ENCODE data around the gene ATXN3. TPM values are rescaled to one million over a fixed set of nuclear protein-coding genes. Genes with fewer than 3 reads are reported as not detected.

Gene ATXN3
- 31.6 TPM for polyA plus RNA-seq (2013, experiment 1 of 2)
- polyA plus RNA-seq (2013, experiment 2 of 2): 36.3 TPM

DNA sequence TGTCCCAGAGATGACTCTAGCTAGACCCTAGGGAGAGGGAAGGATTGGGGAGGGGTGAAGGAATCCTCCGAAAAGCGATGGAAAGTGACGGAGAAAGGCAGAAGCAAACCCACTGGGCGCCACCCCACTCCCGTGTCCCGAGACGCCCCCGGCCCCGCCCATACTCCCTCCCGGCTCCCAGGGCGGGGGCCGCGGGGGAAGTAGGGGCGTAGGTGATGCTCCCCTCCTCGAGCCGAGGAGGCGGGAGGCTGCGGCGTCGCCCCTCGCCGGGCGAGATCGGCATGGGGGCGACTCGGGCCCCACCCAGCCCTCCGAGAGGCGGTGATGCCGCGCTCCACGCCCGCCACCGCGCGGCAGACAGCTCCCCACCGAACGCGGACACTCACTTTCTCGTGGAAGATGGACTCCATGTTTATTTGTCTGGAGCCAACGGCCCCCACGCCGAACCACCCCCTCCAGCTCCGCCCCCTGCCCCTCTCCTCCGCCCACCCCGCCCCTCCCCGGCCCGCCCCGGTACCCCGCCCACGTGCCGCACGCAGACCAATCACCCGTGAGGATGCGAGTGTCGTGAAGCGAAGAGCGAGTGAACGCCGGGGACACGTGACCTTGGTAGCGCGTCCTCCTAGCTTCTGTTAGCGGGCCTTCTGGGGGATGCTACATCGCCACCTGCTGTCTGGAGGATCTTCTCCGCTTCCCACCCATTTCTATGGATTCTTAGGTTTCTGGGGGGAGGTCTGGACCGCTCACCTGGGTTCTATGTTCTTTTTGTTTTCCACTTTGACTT, at the start of gene ATXN3:
Gene ATXN3 (minus strand): TSS at position 440 of the 784 bp plus-strand sequence. CDS start 30 bp downstream, at position 410.
- 0 to 5% methylated on average over 25 to 27 of the region's 66 CpGs for WGBS, 2 experiments (ENCODE audit: insufficient coverage in 2 of 2)
- Histone ChIP-seq H3K36me3 (ENCODE audit: control insufficient read depth, insufficient read depth, low read length) (no peaks in the 10 kb centered on the region), H3K4me3 (ENCODE audit: extremely low read depth, insufficient read depth, low read length, poor library complexity, severe bottlenecking) (peak within 1 kb of the TSS; percentile 88), H3K9me3 (ENCODE audit: control insufficient read depth, low read length) (no peaks in the 10 kb centered on the region), H3K4me1 (ENCODE audit: control insufficient read depth, insufficient read depth, low read length, poor library complexity, severe bottlenecking) (no peaks in the 10 kb centered on the region), H3K27ac (ENCODE audit: low read depth, low read length, severe bottlenecking) (peak within 1 kb of the TSS; percentile 80)

DNA sequence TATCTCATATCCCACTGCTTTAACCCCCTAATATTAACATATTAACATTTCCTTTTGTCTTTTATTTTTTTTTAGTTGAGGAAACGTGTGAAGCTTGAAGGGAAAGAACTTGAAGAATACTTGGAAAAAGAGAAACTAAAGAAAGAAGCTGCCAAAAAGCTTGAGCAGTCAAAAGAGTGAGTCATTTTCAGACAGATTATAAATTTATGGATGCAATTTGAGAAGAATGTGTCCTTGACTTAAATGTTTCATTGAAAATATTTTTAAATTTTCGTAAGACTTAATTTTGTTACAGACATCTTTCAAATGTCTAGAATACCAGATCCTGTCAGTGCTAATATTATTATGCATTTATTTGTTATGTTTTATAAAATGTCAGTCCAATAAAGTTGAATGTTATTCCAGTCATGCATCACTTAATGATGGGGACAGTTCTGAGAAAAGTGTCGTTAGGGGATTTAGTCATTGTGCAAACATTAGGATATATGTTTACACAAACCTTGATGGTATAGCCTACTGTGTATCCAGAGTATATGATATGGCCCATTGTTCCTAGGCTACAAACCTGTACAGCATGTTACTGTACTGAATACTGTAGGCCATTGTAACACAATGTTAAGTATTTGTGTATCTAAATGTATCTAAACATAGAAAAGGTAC, 48.0 kb upstream of the ATXN3 start:
- no peaks in the 10 kb centered on the region for H3K9me3 ChIP-seq (ENCODE audit: control insufficient read depth, low read length)
- H3K4me3 ChIP-seq (ENCODE audit: extremely low read depth, insufficient read depth, low read length, poor library complexity, severe bottlenecking): no peak overlapping the region
- H3K36me3 ChIP-seq (ENCODE audit: control insufficient read depth, insufficient read depth, low read length): peaks cover 86% of the 10 kb centered on the region
- 100% methylated on average over 2 of the region's 3 CpGs; no CpG with 5 or more reads in 1 of the 2 experiments for WGBS, 2 experiments (ENCODE audit: insufficient coverage in 2 of 2)
- no peaks in the 10 kb centered on the region for H3K4me1 ChIP-seq (ENCODE audit: control insufficient read depth, insufficient read depth, low read length, poor library complexity, severe bottlenecking)
- H3K27ac ChIP-seq (ENCODE audit: low read depth, low read length, severe bottlenecking): no peak overlapping the region

- Histone ChIP-seq H3K4me1 (ENCODE audit: control insufficient read depth, insufficient read depth, low read length, poor library complexity, severe bottlenecking) (no peaks in the 10 kb centered on the region), H3K27ac (ENCODE audit: low read depth, low read length, severe bottlenecking) (no peak overlapping the region), H3K4me3 (ENCODE audit: extremely low read depth, insufficient read depth, low read length, poor library complexity, severe bottlenecking) (no peak overlapping the region), H3K9me3 (ENCODE audit: control insufficient read depth, low read length) (no peaks in the 10 kb centered on the region), H3K36me3 (ENCODE audit: control insufficient read depth, insufficient read depth, low read length) (peaks cover 86% of the 10 kb centered on the region)
- WGBS, 2 experiments (ENCODE audit: insufficient coverage in 2 of 2): no CpG with 5 or more reads among the region's 1 CpG
Measured at GRCh38 chr14:92153581-92153980, 47.2 kb upstream of the ATXN3 start.

DNA sequence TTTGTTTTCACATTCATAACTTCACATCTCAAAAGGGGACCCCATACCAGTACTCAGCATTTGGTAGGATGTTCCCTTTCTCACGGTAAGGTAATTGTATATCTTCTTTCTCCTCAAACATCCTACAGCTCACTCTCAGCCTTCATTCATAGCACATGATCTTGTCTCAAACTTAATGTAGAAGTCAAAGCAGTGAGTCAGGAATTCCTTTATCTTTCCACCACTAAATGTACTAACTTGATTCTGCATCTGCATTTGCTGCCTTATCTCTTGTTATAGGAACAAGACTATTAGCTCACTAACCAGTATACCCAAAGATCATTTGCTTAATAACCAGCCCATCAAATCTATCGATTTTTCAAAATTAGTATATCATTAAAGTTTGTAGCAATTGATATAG, 38.3 kb upstream of the ATXN3 start:
- Histone ChIP-seq H3K4me3 (ENCODE audit: extremely low read depth, insufficient read depth, low read length, poor library complexity, severe bottlenecking) (no peak overlapping the region), H3K4me1 (ENCODE audit: control insufficient read depth, insufficient read depth, low read length, poor library complexity, severe bottlenecking) (no peaks in the 10 kb centered on the region), H3K36me3 (ENCODE audit: control insufficient read depth, insufficient read depth, low read length) (peaks cover 81% of the 10 kb centered on the region), H3K27ac (ENCODE audit: low read depth, low read length, severe bottlenecking) (no peak overlapping the region), H3K9me3 (ENCODE audit: control insufficient read depth, low read length) (no peaks in the 10 kb centered on the region)
- 100% methylated on average over 1 of the region's 2 CpGs for WGBS, 2 experiments (ENCODE audit: insufficient coverage in 2 of 2)

DNA sequence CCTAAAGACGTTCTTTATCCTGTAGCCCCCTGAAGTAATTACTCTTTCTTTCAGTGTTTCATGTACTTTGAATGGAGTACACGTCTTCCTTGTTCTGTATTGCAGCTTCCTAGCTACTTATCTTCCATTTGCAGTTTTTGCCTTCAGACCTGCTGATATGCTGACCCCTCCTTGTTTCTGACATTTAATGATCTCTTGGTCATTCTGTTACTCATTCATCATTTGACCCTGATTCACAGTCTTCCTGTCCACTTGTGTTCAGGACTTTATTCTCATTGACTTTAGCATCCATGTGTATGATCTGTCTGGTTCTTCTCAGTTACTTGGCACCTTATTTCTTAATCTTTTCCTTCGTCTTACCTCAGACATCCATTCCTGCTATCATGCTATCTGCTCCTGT, 37.6 kb upstream of the ATXN3 start:
- peaks cover 78% of the 10 kb centered on the region for H3K36me3 ChIP-seq (ENCODE audit: control insufficient read depth, insufficient read depth, low read length)
- no peaks in the 10 kb centered on the region for H3K4me1 ChIP-seq (ENCODE audit: control insufficient read depth, insufficient read depth, low read length, poor library complexity, severe bottlenecking)
- no peak overlapping the region for H3K27ac ChIP-seq (ENCODE audit: low read depth, low read length, severe bottlenecking)
- no peak overlapping the region for H3K4me3 ChIP-seq (ENCODE audit: extremely low read depth, insufficient read depth, low read length, poor library complexity, severe bottlenecking)
- WGBS, 2 experiments (ENCODE audit: insufficient coverage in 2 of 2): 87 to 94% methylated on average over 3 of the region's 3 CpGs
- H3K9me3 ChIP-seq (ENCODE audit: control insufficient read depth, low read length): no peaks in the 10 kb centered on the region

GRCh38 chr14:92143309-92143708, 36.9 kb upstream of the ATXN3 start:
- 100% methylated on average over 1 of the region's 4 CpGs; no CpG with 5 or more reads in 1 of the 2 experiments for whole genome bisulfite sequencing, 2 experiments (ENCODE audit: insufficient coverage in 2 of 2)
- Histone ChIP-seq H3K36me3 (ENCODE audit: control insufficient read depth, insufficient read depth, low read length) (peaks cover 78% of the 10 kb centered on the region), H3K4me3 (ENCODE audit: extremely low read depth, insufficient read depth, low read length, poor library complexity, severe bottlenecking) (no peak overlapping the region), H3K4me1 (ENCODE audit: control insufficient read depth, insufficient read depth, low read length, poor library complexity, severe bottlenecking) (no peaks in the 10 kb centered on the region), H3K9me3 (ENCODE audit: control insufficient read depth, low read length) (no peaks in the 10 kb centered on the region), H3K27ac (ENCODE audit: low read depth, low read length, severe bottlenecking) (no peak overlapping the region)

- no peak overlapping the region for H3K4me3 ChIP-seq (ENCODE audit: extremely low read depth, insufficient read depth, low read length, poor library complexity, severe bottlenecking)
- H3K9me3 ChIP-seq (ENCODE audit: control insufficient read depth, low read length): no peaks in the 10 kb centered on the region
- 100% methylated on average over 1 of the region's 1 CpG; no CpG with 5 or more reads in 1 of the 2 experiments for WGBS, 2 experiments (ENCODE audit: insufficient coverage in 2 of 2)
- H3K4me1 ChIP-seq (ENCODE audit: control insufficient read depth, insufficient read depth, low read length, poor library complexity, severe bottlenecking): no peaks in the 10 kb centered on the region
- no peak overlapping the region for H3K27ac ChIP-seq (ENCODE audit: low read depth, low read length, severe bottlenecking)
- peaks cover 72% of the 10 kb centered on the region for H3K36me3 ChIP-seq (ENCODE audit: control insufficient read depth, insufficient read depth, low read length)
Measured at GRCh38 chr14:92135269-92135668, 28.9 kb upstream of the ATXN3 start.

DNA sequence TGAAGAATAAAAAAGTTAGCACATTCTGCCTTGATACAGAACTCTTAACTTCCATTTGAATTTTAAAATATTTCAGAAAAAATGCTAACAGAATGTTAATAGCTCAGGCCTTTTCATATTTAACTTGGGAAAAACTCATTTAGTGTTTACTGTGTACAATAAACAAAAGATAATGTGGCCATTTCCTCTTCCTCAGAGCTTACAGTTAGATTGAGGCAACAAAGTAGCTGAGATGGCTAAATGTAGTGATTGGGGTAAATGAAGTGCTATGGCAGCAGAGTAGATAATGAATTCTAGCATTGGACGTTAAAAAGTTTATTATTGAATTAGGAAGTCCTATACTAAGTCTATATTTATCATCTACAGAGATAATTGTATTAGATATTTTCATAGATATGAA, 28.1 kb upstream of the ATXN3 start:
- WGBS, 2 experiments (ENCODE audit: insufficient coverage in 2 of 2): no CpG with 5 or more reads among the region's 1 CpG
- Histone ChIP-seq H3K4me1 (ENCODE audit: control insufficient read depth, insufficient read depth, low read length, poor library complexity, severe bottlenecking) (no peaks in the 10 kb centered on the region), H3K36me3 (ENCODE audit: control insufficient read depth, insufficient read depth, low read length) (peaks cover 74% of the 10 kb centered on the region), H3K4me3 (ENCODE audit: extremely low read depth, insufficient read depth, low read length, poor library complexity, severe bottlenecking) (no peak overlapping the region), H3K27ac (ENCODE audit: low read depth, low read length, severe bottlenecking) (no peak overlapping the region), H3K9me3 (ENCODE audit: control insufficient read depth, low read length) (no peaks in the 10 kb centered on the region)

DNA sequence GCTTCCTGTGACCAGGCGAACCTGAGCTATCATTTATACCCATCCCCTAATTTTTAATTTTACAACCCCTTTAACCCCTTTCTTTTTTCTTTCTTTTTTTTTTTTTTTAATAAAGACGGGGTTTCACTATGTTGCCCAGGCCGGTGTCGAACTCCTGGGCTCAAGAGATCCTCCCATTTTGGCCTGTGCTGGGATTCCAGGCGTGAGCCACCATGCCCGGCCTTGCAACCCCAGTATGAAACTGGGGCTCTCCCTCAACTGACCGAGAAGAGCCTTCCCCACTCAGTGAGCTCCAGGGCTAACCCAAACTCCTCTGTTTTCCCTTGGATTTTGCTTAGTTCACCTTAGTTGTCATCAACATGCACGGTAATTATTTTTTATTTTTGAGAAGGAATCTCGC, 16.4 kb upstream of the ATXN3 start:
- Histone ChIP-seq H3K27ac (ENCODE audit: low read depth, low read length, severe bottlenecking) (no peak overlapping the region), H3K4me1 (ENCODE audit: control insufficient read depth, insufficient read depth, low read length, poor library complexity, severe bottlenecking) (no peaks in the 10 kb centered on the region), H3K4me3 (ENCODE audit: extremely low read depth, insufficient read depth, low read length, poor library complexity, severe bottlenecking) (peak overlapping the region; percentile 91), H3K36me3 (ENCODE audit: control insufficient read depth, insufficient read depth, low read length) (peaks cover 45% of the 10 kb centered on the region), H3K9me3 (ENCODE audit: control insufficient read depth, low read length) (no peaks in the 10 kb centered on the region)
- 62 to 64% methylated on average over 6 to 7 of the region's 9 CpGs for WGBS, 2 experiments (ENCODE audit: insufficient coverage in 2 of 2)

GRCh38 chr14:92122351-92122677, 15.9 kb upstream of the ATXN3 start:
- H3K27ac ChIP-seq (ENCODE audit: low read depth, low read length, severe bottlenecking): peak overlapping the region; percentile 99
- H3K9me3 ChIP-seq (ENCODE audit: control insufficient read depth, low read length): no peaks in the 10 kb centered on the region
- no peaks in the 10 kb centered on the region for H3K4me1 ChIP-seq (ENCODE audit: control insufficient read depth, insufficient read depth, low read length, poor library complexity, severe bottlenecking)
- H3K36me3 ChIP-seq (ENCODE audit: control insufficient read depth, insufficient read depth, low read length): peaks cover 43% of the 10 kb centered on the region
- whole genome bisulfite sequencing, 2 experiments (ENCODE audit: insufficient coverage in 2 of 2): 0 to 1% methylated on average over 22 of the region's 22 CpGs
- peak overlapping the region; percentile 91 for H3K4me3 ChIP-seq (ENCODE audit: extremely low read depth, insufficient read depth, low read length, poor library complexity, severe bottlenecking)

Measured in mesodermal cell (in vitro differentiated cells).